ENCODE measurements around the gene ITGB3. TPM values are rescaled to one million over a fixed set of nuclear protein-coding genes. Genes with fewer than 3 reads are reported as not detected.

ITGB3 gene
- polyA plus RNA-seq, 1 donor = 12.3 TPM

- DNase-seq (ENCODE audit: low read depth) = peak; percentile 13
Measured at GRCh38 chr17:47276444-47276843, 22.8 kb downstream of the ITGB3 start.

- peak; percentile 66 for DNase-seq (ENCODE audit: low read depth)
Measured at GRCh38 chr17:47276868-47277267, 23.2 kb downstream of the ITGB3 start.

- DNase-seq (ENCODE audit: low read depth) = no peak
Measured at GRCh38 chr17:47277921-47278320, 24.3 kb downstream of the ITGB3 start.

GRCh38 chr17:47278561-47278960 is 24.9 kb downstream of the ITGB3 start:
- no peak for DNase-seq (ENCODE audit: low read depth)

- DNase-seq (ENCODE audit: low read depth) = peak; percentile 31
Measured at GRCh38 chr17:47279062-47279801, 25.6 kb downstream of the ITGB3 start.

GRCh38 chr17:47280072-47280811 is 26.6 kb downstream of the ITGB3 start:
- no peak for DNase-seq (ENCODE audit: low read depth)

GRCh38 chr17:47281216-47281615 is 27.6 kb downstream of the ITGB3 start:
- no peak for DNase-seq (ENCODE audit: low read depth)

GRCh38 chr17:47285003-47285402 is 31.4 kb downstream of the ITGB3 start:
- no peak for DNase-seq (ENCODE audit: low read depth)

GRCh38 chr17:47286198-47286914 is 32.7 kb downstream of the ITGB3 start:
- DNase-seq (ENCODE audit: low read depth) = no peak

GRCh38 chr17:47287068-47287467 is 33.4 kb downstream of the ITGB3 start:
- no peak for DNase-seq (ENCODE audit: low read depth)

- no peak for DNase-seq (ENCODE audit: low read depth)
Measured at GRCh38 chr17:47287639-47288038, 34.0 kb downstream of the ITGB3 start.

- no peak for DNase-seq (ENCODE audit: low read depth)
Measured at GRCh38 chr17:47288531-47289116, 35.0 kb downstream of the ITGB3 start.

GRCh38 chr17:47289302-47289701 is 35.7 kb downstream of the ITGB3 start:
- DNase-seq (ENCODE audit: low read depth) = no peak

GRCh38 chr17:47290870-47291241 is 37.2 kb downstream of the ITGB3 start:
- DNase-seq (ENCODE audit: low read depth) = no peak

GRCh38 chr17:47291242-47291873 is 37.7 kb downstream of the ITGB3 start:
- no peak for DNase-seq (ENCODE audit: low read depth)

GRCh38 chr17:47292206-47292605 is 38.6 kb downstream of the ITGB3 start:
- DNase-seq (ENCODE audit: low read depth) = no peak

GRCh38 chr17:47295037-47295873 is 41.6 kb downstream of the ITGB3 start:
- DNase-seq (ENCODE audit: low read depth) = no peak

- no peak for DNase-seq (ENCODE audit: low read depth)
Measured at GRCh38 chr17:47295874-47296255, 42.2 kb downstream of the ITGB3 start.

GRCh38 chr17:47297661-47298400 is 44.2 kb downstream of the ITGB3 start:
- no peak for DNase-seq (ENCODE audit: low read depth)

- no peak for DNase-seq (ENCODE audit: low read depth)
Measured at GRCh38 chr17:47298712-47299111, 45.1 kb downstream of the ITGB3 start.
